Coronary artery (tissue), 2 donors: Measurements from ENCODE around the gene TAF6L.
"Not testable (repeated sequence)": the region's sequence is repeated elsewhere in the genome, so short reads cannot be mapped to it uniquely, and the experiment has no call there.

Experiments used
- DNase-seq: peaks from one replicate; pipeline ENCODE4 v3.0.0-alpha.2; 2017; ENCODE audit warnings: low spot score
- H3K27ac ChIP-seq, 2 donors: fragments of 200-600 bp; sonication (generic); one replicate each; pipeline ENCODE4 v1.5.1; 2016 to 2019
- H3K4me3 ChIP-seq: fragments of 200-600 bp; sonication (generic); 2 replicates; pipeline ENCODE4 v1.5.1; 2016; ENCODE audit warnings: mild to moderate bottlenecking, moderate library complexity
- CTCF ChIP-seq: fragments of 200-600 bp; sonication (generic); IDR thresholded peaks from one replicate; pipeline ENCODE4 v1.5.1; 2019; ENCODE audit warnings: antibody characterized with exemption

The TAF6L gene

GRCh38 chr11:62752177-62752785, 18.9 kb upstream of the TAF6L start:
- TF ChIP-seq CTCF = no peak
- DNase-seq = no peak
- Histone ChIP-seq H3K4me3 (no peak overlapping the region), H3K27ac (no peak overlapping the region)

- DNase-seq = no peak
- TF ChIP-seq CTCF = no peak
- peak overlapping the region; percentile 91 to 99 for H3K27ac ChIP-seq
- H3K4me3 ChIP-seq = peak overlapping the region; percentile 92
Observed at GRCh38 chr11:62752994-62753735, 18.0 kb upstream of the TAF6L start.

- Histone ChIP-seq H3K4me3 (peak within 1 kb of the TSS; percentile 92), H3K27ac (peak within 1 kb of the TSS; percentile 91 to 99)
- TF ChIP-seq CTCF = no peak
- DNase-seq = peak; percentile 98
Observed at GRCh38 chr11:62753736-62754603, 17.2 kb upstream of the TAF6L start, which contains the start of gene ZBTB3. TSS of gene ZBTB3 (minus strand) at chr11:62754160. CDS start at chr11:62753664, 496 bp downstream.

- H3K4me3 ChIP-seq = no peak overlapping the region
- TF ChIP-seq CTCF = no peak
- no peak for DNase-seq
- no peak overlapping the region for H3K27ac ChIP-seq
Observed at GRCh38 chr11:62755086-62755615, 16.0 kb upstream of the TAF6L start.

- TF ChIP-seq CTCF = no peak
- no peak overlapping the region for H3K4me3 ChIP-seq
- no peak for DNase-seq
- H3K27ac ChIP-seq = no peak overlapping the region
Observed at GRCh38 chr11:62757846-62758788, 13.1 kb upstream of the TAF6L start.

GRCh38 chr11:62760867-62761227, 10.3 kb upstream of the TAF6L start:
- Histone ChIP-seq H3K4me3 (peak overlapping the region; percentile 90), H3K27ac (peak overlapping the region; percentile 85 to 90)
- DNase-seq = not testable (repeated sequence)
